ENCODE results near the gene LMTK3.

The LMTK3 gene, protein sequence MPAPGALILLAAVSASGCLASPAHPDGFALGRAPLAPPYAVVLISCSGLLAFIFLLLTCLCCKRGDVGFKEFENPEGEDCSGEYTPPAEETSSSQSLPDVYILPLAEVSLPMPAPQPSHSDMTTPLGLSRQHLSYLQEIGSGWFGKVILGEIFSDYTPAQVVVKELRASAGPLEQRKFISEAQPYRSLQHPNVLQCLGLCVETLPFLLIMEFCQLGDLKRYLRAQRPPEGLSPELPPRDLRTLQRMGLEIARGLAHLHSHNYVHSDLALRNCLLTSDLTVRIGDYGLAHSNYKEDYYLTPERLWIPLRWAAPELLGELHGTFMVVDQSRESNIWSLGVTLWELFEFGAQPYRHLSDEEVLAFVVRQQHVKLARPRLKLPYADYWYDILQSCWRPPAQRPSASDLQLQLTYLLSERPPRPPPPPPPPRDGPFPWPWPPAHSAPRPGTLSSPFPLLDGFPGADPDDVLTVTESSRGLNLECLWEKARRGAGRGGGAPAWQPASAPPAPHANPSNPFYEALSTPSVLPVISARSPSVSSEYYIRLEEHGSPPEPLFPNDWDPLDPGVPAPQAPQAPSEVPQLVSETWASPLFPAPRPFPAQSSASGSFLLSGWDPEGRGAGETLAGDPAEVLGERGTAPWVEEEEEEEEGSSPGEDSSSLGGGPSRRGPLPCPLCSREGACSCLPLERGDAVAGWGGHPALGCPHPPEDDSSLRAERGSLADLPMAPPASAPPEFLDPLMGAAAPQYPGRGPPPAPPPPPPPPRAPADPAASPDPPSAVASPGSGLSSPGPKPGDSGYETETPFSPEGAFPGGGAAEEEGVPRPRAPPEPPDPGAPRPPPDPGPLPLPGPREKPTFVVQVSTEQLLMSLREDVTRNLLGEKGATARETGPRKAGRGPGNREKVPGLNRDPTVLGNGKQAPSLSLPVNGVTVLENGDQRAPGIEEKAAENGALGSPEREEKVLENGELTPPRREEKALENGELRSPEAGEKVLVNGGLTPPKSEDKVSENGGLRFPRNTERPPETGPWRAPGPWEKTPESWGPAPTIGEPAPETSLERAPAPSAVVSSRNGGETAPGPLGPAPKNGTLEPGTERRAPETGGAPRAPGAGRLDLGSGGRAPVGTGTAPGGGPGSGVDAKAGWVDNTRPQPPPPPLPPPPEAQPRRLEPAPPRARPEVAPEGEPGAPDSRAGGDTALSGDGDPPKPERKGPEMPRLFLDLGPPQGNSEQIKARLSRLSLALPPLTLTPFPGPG (N-terminal part only)

DNA sequence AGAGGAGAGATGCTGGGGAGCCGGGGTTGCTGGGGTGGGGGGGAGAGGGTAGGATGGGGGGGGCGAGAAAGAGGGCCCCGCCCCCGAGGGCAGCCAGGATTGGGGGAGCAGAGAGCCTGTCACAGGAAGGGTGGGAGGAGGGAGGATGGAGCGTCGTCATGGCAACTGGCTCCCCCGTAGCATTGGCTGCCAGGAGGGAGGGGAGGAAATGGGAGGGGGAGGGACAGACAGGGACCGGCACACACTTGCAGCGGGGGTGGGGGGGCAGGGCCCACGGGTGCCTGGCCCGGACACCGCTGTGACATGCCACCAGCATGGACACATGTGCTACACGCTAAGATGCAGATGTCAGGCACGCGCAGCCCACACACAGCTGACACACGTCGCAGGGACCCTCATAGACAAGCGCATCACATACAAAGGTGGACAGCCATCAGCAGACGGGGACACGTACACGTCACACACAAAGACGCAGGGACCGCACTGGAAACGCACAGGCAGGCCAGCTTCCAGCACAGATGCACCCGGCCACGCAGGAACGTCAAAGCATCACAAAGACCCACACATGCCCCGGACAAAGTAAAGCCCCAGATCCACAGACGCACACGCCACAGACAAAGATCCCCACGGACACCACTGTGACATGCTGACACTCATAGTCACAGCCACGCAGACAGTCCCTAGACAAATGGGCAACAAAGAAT lies at the start of gene LMTK3:
LMTK3 (minus strand) TSS at position 36 of the 704 bp plus-strand sequence. CDS start 259 bp downstream, outside the sequence.
- no peak for DNase-seq

DNA sequence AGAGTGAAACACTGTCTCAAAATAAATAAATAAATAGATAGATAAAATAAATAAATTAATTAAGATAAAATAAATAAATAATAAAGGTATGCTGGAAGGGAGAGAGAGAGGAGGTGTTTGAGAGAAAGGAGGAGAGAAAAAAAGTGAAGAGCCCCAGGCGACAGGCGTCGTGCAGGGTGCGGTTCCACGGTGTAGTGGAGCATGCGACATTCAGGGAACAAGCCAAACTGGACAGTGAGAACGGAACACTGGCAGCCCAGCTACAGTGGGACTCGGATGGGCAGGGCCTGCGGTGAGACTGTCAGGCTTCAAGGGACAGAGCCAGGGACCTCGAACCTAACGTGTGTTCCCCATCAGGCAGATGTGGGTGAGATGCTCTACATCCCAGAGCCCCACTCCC lies 49.8 kb upstream of the LMTK3 start:
- DNase-seq = no peak

DNA sequence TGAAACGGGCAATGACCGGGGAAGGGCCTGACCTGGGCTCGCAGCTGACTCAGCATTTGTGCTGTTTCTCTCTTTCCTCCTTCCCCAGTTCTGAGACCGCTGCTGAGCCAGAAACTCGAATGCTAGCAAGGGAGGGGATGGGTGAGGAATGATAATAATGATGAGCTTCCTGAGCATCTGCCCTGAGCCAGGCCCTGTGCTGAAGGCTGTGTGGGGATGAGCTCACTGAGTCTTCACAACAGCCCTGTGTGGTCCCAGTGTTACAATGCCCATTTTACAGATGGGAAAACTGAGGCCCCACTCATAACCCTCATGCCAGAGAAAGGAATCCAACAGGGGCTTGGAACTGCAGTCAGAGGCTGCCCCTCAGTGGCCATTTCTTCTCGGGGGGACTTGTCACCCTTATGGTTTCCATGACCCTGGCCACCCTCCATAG lies 48.5 kb upstream of the LMTK3 start:
- no peak for DNase-seq

DNA sequence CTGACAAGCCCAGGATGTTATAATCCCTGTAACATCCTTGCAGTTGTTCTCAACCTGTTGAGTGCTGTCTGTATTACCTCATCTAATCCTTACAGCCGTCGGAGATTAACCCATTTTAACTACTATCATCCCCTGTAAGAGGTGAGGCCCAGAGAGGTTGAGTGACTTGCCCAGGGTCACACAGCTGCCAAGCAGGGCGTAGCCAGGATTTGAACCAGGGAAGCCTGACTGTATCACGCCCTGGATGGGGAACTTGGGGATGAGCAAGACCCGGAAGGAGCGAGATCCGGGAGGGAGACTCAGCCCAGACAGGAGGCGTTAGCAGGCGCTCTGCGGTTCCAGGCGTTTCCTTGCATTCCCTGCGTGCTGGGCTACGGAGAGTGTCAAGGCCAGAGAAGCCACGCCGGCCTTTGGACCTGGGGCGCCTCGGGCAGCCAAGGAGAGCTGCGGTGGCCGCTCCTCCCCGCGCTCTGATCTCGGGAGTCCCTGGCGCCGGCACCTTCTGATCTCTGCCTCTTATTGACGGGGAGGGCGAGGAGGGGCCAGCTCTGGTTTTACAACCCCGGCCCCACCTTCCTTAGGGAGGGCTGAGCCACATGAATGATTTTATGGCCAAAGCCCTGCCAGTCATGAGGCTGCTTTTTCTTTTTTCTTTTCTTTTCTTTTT lies 46.5 kb upstream of the LMTK3 start:
- no peak for DNase-seq

DNA sequence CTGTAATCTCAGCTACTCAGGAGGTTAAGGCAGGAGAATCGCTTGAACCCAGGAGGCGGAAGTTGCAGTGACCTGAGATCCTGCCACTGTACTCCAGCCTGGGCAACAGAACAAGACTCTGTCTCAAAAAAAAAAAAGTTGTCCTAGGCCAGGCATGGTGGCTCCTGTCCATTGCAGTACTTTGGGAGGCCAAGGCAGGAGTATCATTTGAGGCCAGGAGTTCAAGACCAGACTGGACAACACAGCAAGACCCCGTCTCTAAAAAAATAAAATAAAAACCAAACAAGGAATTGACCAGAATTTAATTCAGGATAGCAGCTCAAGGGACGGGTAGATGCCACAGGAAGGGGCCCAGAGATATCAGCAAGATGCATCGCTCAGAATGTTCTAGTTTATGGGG lies 45.2 kb upstream of the LMTK3 start:
- no peak for DNase-seq

- no peak for DNase-seq
These were observed 44.5 kb upstream of the LMTK3 start for GRCh38 chr19:48556163-48556562.

DNA sequence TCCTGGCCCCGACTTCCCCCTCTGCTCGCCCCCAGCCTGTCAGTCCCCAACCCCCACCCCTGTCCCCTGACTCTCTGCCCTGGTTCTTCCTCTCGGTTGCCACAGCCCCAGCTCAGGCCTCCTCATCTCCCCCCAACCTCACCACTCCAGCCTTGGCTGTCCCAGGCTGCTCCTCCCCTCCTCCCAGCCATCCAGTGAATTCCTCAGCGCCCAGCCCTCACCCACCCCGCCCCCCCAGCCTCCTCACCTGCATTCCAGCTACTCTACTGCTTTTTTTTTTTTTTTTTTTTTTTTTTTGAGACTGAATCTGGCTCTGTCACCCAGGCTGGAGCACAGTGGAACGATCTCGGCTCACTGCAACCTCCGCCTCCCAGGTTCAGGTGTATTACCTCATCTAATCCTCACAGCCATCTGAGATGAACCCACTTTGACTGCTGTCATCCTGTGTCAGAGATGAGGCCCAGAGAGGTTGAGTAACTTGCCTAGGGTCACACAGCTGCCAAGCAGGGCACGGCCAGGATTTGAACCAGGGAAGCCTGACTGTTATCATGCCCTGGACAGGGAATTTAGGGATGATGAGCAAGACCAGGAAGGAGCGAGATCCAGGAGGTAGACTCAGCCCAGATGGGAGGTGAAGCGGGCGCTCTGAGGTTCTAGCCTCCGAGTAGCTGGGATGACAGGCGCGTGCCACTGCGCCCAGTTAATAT lies 42.9 kb upstream of the LMTK3 start:
- DNase-seq = no peak

GRCh38 chr19:48553676-48554384 lies 42.2 kb upstream of the LMTK3 start:
- DNase-seq = no peak

GRCh38 chr19:48552406-48553322 lies 41.0 kb upstream of the LMTK3 start:
- no peak for DNase-seq

- DNase-seq = no peak
These were observed 40.0 kb upstream of the LMTK3 start, which contains the start of gene SULT2B1 for GRCh38 chr19:48551437-48552302. Gene SULT2B1, plus strand, starts transcription at chr19:48552172. Its CDS starts 81 bp downstream, at chr19:48552253.

- DNase-seq = no peak
These were observed 37.7 kb upstream of the LMTK3 start for GRCh38 chr19:48549380-48549779.

GRCh38 chr19:48548253-48548911 lies 36.7 kb upstream of the LMTK3 start:
- no peak for DNase-seq

DNA sequence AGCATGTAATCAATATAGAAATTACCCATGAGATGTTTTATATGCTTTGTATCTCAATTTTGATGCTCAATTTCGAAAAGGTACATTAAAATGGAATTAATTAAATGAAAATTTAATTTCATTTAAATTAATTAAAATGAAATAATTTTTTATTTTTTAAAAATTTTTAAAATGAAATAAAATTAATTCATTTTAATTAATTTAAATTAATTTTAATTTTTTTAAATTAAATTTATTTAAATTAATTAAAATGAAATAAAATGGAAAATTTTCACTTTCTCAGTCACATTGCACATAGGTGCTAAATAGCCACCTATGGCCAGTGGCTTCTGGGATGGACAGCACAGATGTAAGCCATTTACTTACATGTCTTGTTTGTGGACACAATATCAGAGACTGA lies 36.1 kb upstream of the LMTK3 start:
- no peak for DNase-seq

GRCh38 chr19:48544856-48545750 lies 33.5 kb upstream of the LMTK3 start:
- DNase-seq = no peak

DNA sequence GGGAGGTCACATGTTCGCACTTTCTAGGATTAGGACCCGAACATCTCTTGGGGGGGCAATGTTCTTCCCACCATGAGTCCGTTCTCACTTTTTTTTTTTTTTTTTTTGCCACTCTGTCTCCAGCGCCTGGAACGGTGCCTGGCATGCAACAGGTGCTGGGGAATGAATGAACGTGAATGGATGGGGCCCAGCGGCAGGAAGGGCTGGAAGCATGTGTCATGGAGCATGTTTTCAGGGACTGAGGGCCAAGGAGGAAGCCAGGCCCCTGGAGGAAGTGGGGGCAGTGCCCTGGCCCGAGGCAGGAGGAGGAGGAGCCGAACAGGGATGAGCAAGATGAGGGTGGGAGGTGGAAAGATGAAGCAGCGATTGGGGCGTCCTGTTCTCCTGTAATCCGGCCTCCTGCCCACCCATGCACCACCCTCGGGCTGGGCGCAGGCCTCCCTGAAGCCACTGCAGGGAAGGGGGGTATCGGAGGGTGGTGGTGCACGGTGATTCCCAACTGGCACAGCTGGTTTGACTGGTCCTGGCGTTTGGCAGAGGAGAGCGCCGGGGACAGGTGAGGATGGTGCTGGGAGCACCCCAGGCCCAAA lies 31.6 kb upstream of the LMTK3 start:
- DNase-seq = no peak

DNA sequence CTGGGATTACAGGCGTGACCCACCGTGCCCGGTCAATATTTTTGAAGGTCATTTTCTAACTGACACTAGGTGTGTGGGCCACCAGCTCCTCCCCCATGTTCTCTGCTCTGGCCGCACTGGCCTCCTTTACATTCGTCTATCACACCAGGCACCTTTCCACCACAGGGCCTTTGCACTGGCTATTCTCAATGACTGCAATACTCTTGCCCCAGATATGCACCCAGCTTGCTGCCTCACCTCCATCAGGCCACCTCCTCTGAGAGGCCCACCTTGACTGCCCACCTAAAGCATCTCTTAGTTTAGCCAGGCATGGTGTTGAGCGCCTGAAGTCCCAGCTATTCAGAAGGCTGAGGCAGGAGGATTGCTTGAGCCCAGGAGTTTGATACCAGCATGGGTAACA lies 30.2 kb upstream of the LMTK3 start:
- DNase-seq = no peak

Measured in SIG-M5 (cell line).